Smooth muscle cell (in vitro differentiated cells): Measurements from ENCODE around the gene KLK15. TPM values are rescaled to one million over a fixed set of nuclear protein-coding genes. Genes with fewer than 3 reads are reported as not detected.

Experiments
- DNase-seq: peaks from one replicate; lab custom pipeline; 2025; ENCODE audit not compliant: unreplicated experiment; lab: John Stamatoyannopoulos, UW
- H2AFZ ChIP-seq: fragments of 200-600 bp; sonication (generic); 2 replicates; pipeline ENCODE4 v1.6.0; 2016; ENCODE audit warnings: antibody characterized with exemption, low read depth, mild to moderate bottlenecking
- H3F3A ChIP-seq: fragments of 200-600 bp; sonication (generic); 2 replicates; pipeline ENCODE4 v1.6.0; 2017; ENCODE audit warnings: antibody characterized with exemption, low read depth
- H3K27ac ChIP-seq: fragments of 200-600 bp; sonication (generic); 2 replicates; pipeline ENCODE4 v1.5.1; 2016; ENCODE audit warnings: low read depth, mild to moderate bottlenecking
- H3K27me3 ChIP-seq: fragments of 200-600 bp; sonication (generic); 2 replicates; pipeline ENCODE4 v1.6.1; 2016; ENCODE audit warnings: low read depth, mild to moderate bottlenecking
- H3K36me3 ChIP-seq: fragments of 200-600 bp; sonication (generic); 2 replicates; pipeline ENCODE4 v1.5.1; 2016; ENCODE audit warnings: low read depth
- H3K4me1 ChIP-seq: fragments of 200-600 bp; sonication (generic); 2 replicates; pipeline ENCODE4 v1.5.1; 2016; ENCODE audit warnings: low read depth
- H3K4me2 ChIP-seq: fragments of 200-600 bp; sonication (generic); 2 replicates; pipeline ENCODE4 v1.6.0; 2016; ENCODE audit warnings: mild to moderate bottlenecking
- H3K4me3 ChIP-seq: fragments of 200-600 bp; sonication (generic); 2 replicates; pipeline ENCODE4 v1.5.1; 2016; ENCODE audit warnings: mild to moderate bottlenecking
- H3K79me2 ChIP-seq: fragments of 200-600 bp; sonication (generic); 2 replicates; pipeline ENCODE4 v1.6.0; 2016; ENCODE audit warnings: low read depth, mild to moderate bottlenecking
- H3K9ac ChIP-seq: fragments of 200-600 bp; sonication (generic); 2 replicates; pipeline ENCODE4 v1.6.0; 2016; ENCODE audit warnings: low read depth
- H3K9me3 ChIP-seq: fragments of 200-600 bp; sonication (generic); replicated peaks from 2 replicates; pipeline ENCODE4 v1.5.1; 2016; ENCODE audit warnings: low read depth
- H4K20me1 ChIP-seq: fragments of 200-600 bp; sonication (generic); 2 replicates; pipeline ENCODE4 v1.6.0; 2016; ENCODE audit warnings: low read depth
- CTCF ChIP-seq: fragments of 200-600 bp; sonication (generic); IDR thresholded peaks from 2 replicates; pipeline ENCODE4 v1.5.1; 2017; ENCODE audit warnings: borderline replicate concordance, mild to moderate bottlenecking, antibody characterized with exemption; ENCODE audit not compliant: insufficient read depth, poor library complexity, severe bottlenecking
- WGBS: methylation state at CpG from one replicate; pipeline ENCODE4 v1.1.7; 2016; ENCODE audit warnings: low lambda C conversion rate; 5-methylcytosine and 5-hydroxymethylcytosine counted together
- polyA plus RNA-seq: library from polyadenylated mRNA; unstranded; fragments of >200 nt; fragmentation: Nextera tagmentation; extraction: Ambion mirVana; gene quantifications from 2 replicates; pipeline ENCODE4 v1.2.1, GENCODE V29; 2016
- total RNA-seq: library from RNA; depleted of rRNA; stranded (reverse); fragments of >200 nt; gene quantifications from 2 replicates; pipeline ENCODE4 v1.2.3, GENCODE V29; 2014

The KLK15 gene
- total and polyA plus RNA-seq, 2 experiments from 2014 or later = not detected

- no peaks in the 10 kb centered on the region for H4K20me1 ChIP-seq
- no peak for DNase-seq
- WGBS = 77% methylated on average over 14 of the region's 19 CpGs
- H2AFZ ChIP-seq = no peak overlapping the region
- no peaks in the 10 kb centered on the region for H3K4me1 ChIP-seq
- no peaks in the 10 kb centered on the region for H3F3A ChIP-seq
- H3K27ac ChIP-seq = no peak overlapping the region
- no peaks in the 10 kb centered on the region for H3K9me3 ChIP-seq
- H3K36me3 ChIP-seq = no peaks in the 10 kb centered on the region
- TF ChIP-seq CTCF = no peak
- H3K79me2 ChIP-seq = no peaks in the 10 kb centered on the region
- peaks cover 3% of the 10 kb centered on the region for H3K27me3 ChIP-seq
- H3K9ac ChIP-seq = no peak overlapping the region
- H3K4me3 ChIP-seq = no peak overlapping the region
- H3K4me2 ChIP-seq = peak overlapping the region; percentile 93
These were observed 3.3 kb upstream of the KLK15 start for GRCh38 chr19:50836543-50837195.

- Histone ChIP-seq H3K79me2 (no peaks in the 10 kb centered on the region), H3K4me2 (peak overlapping the region; percentile 93), H3K9ac (peak overlapping the region; percentile 26), H3K27me3 (peaks cover 3% of the 10 kb centered on the region), H3K4me3 (peak overlapping the region; percentile 71), H2AFZ (peak overlapping the region; percentile 93), H4K20me1 (no peaks in the 10 kb centered on the region), H3F3A (no peaks in the 10 kb centered on the region), H3K36me3 (no peaks in the 10 kb centered on the region), H3K9me3 (no peaks in the 10 kb centered on the region), H3K4me1 (no peaks in the 10 kb centered on the region), H3K27ac (no peak overlapping the region)
- TF ChIP-seq CTCF = no peak
- peak; percentile 15 for DNase-seq
- 5% methylated on average over 63 of the region's 67 CpGs for WGBS
These were observed 2.6 kb upstream of the KLK15 start for GRCh38 chr19:50835785-50836542.

- Histone ChIP-seq H3K9ac (peak overlapping the region; percentile 26), H3K9me3 (no peaks in the 10 kb centered on the region), H3K36me3 (no peaks in the 10 kb centered on the region), H3K27ac (no peak overlapping the region), H3K4me3 (peak overlapping the region; percentile 71), H4K20me1 (no peaks in the 10 kb centered on the region), H3F3A (no peaks in the 10 kb centered on the region), H3K79me2 (no peaks in the 10 kb centered on the region), H2AFZ (peak overlapping the region; percentile 93), H3K4me1 (no peaks in the 10 kb centered on the region), H3K27me3 (peaks cover under 1% of the 10 kb centered on the region), H3K4me2 (peak overlapping the region; percentile 93)
- no peak for DNase-seq
- TF ChIP-seq CTCF = no peak
- WGBS = 32% methylated on average over 13 of the region's 13 CpGs
These were observed 1.9 kb upstream of the KLK15 start for GRCh38 chr19:50835103-50835784.
